Measurements from ENCODE around the gene RABL3.

The RABL3 gene

GRCh38 chr3:120659285-120659684, 83.0 kb downstream of the RABL3 start:
- DNase-seq (ENCODE audit: low read depth): no peak
- H3K4me3 ChIP-seq (ENCODE audit: control insufficient read depth, low read depth, low read length): no peak overlapping the region
- no peak for TF ChIP-seq CTCF (IDR thresholded peaks at IDR 0.05; ENCODE audit: control insufficient read depth, insufficient read depth, low read depth, low read length, missing control alignments)

DNA sequence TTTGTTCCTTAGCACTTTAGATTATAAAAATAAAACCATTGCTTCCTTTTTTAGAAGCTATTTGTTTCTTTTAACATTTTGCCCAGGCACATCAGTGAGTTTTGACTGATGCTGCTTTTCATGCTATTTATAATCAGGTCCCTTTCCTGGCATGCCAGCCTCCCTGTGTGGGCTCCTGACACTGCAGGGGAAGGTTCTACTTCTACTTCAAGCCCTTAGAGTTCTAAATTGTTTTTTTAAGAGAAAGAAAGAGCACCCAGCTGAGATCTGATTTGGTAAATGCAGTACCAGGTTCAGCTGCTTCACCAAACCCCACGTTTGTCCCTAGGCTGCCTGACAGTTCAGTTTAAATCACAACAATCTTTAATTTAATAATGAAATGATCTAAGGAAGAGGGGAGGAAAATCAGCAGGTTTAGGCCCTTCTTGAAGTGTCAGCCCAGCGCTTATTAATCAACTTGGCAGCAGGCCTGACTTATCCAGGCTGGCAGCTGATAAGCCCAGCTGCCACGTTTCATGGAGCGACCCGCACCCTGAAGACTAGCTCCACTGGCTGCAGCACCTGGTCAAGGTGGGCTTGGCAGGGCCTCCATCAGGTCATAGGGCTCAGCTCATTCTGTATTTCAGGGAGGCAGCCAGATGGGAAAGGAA, 89.3 kb downstream of the RABL3 start:
- H3K4me3 ChIP-seq (ENCODE audit: control insufficient read depth, low read depth, low read length): no peak overlapping the region
- no peak for DNase-seq (ENCODE audit: low read depth)
- no peak for TF ChIP-seq CTCF (IDR thresholded peaks at IDR 0.05; ENCODE audit: control insufficient read depth, insufficient read depth, low read depth, low read length, missing control alignments)

DNA sequence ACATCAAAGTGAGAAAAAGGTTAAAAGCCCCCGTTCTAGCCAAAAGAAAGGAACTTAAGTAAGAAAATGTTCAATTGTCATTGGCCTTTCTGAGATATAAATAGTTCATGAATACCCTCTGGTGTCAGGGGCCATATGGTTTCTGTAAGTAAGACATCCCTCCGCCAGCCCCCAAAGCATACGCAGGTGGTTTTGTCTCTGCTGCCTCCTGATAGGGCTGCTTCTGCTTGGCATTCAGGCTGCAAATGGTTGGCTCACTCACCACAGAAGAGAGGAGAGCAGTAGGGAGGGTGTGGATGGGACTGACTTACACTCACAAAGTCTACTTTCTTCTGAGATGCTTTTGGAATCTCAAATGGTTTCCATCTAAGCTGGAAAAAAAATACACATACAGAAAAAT, 90.0 kb downstream of the RABL3 start:
- DNase-seq (ENCODE audit: low read depth): no peak
- TF ChIP-seq CTCF (IDR thresholded peaks at IDR 0.05; ENCODE audit: control insufficient read depth, insufficient read depth, low read depth, low read length, missing control alignments): no peak
- H3K4me3 ChIP-seq (ENCODE audit: control insufficient read depth, low read depth, low read length): no peak overlapping the region

GRCh38 chr3:120650311-120650710, 92.0 kb downstream of the RABL3 start:
- TF ChIP-seq CTCF (IDR thresholded peaks at IDR 0.05; ENCODE audit: control insufficient read depth, insufficient read depth, low read depth, low read length, missing control alignments): no peak
- no peak for DNase-seq (ENCODE audit: low read depth)
- H3K4me3 ChIP-seq (ENCODE audit: control insufficient read depth, low read depth, low read length): no peak overlapping the region

- no peak overlapping the region for H3K4me3 ChIP-seq (ENCODE audit: control insufficient read depth, low read depth, low read length)
- no peak for TF ChIP-seq CTCF (IDR thresholded peaks at IDR 0.05; ENCODE audit: control insufficient read depth, insufficient read depth, low read depth, low read length, missing control alignments)
- no peak for DNase-seq (ENCODE audit: low read depth)
Observed at GRCh38 chr3:120649830-120650233, 92.5 kb downstream of the RABL3 start.

DNA sequence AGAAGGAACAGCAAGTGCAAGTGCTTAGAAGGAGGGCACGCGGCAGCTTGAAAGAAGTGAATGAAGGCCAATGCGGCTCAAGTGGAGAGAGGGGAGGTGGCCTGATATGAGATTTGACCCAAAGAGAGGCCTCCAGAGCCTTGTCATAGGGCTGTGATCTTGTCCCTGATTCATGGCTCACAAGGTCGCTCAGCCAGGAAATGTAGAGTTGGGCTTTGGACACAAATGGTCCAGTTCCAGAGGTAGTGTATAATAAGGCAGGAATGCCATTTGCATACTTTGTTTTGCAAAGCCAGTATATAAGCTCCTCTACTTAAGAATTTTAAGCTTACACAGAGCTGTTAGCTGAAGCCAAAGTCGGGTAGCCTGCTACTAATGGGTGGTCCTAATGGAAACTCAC, 94.0 kb downstream of the RABL3 start:
- DNase-seq (ENCODE audit: low read depth): no peak
- H3K4me3 ChIP-seq (ENCODE audit: control insufficient read depth, low read depth, low read length): no peak overlapping the region
- TF ChIP-seq CTCF (IDR thresholded peaks at IDR 0.05; ENCODE audit: control insufficient read depth, insufficient read depth, low read depth, low read length, missing control alignments): no peak

All from AG09309 (cell line).